ENCODE measurements around the gene ZNF516. TPM values are rescaled to one million over a fixed set of nuclear protein-coding genes. Genes with fewer than 3 reads are reported as not detected.

The ZNF516 gene
- total and polyA plus RNA-seq, 4 donors: 2.5 to 12.2 (median 7.6) TPM

- H3K27me3 ChIP-seq (ENCODE audit: control insufficient read depth in 4 of 4, insufficient read depth in 4 of 4, low read length in 3 of 4): no peaks in the 10 kb centered on the region
- H3K4me1 ChIP-seq (ENCODE audit: control insufficient read depth in 4 of 4, insufficient read depth in 4 of 4, low read length in 3 of 4): peaks cover 0 to 2% (median 0%) of the 10 kb centered on the region in 4 donors
- H3K4me3 ChIP-seq (ENCODE audit: low read depth in 1 of 3, low read length in 3 of 3): no peak overlapping the region
- H3K36me3 ChIP-seq (ENCODE audit: control insufficient read depth in 4 of 4, insufficient read depth in 3 of 4, low read depth in 1 of 4, low read length in 3 of 4): peaks cover 1 to 12% (median 7%) of the 10 kb centered on the region in 4 donors
- peaks cover 0 to 6% (median 0%) of the 10 kb centered on the region in 4 donors for H3K9me3 ChIP-seq (ENCODE audit: control insufficient read depth in 4 of 4, low read length in 3 of 4)
- TF ChIP-seq NR2F2 (IDR thresholded peaks at IDR 0.05) (no peak), FOXA1 (IDR thresholded peaks at IDR 0.05) (no peak), GABPA (IDR thresholded peaks at IDR 0.05 in 1 of 2, conservative IDR thresholded peaks at IDR 0.05 in 1 of 2) (no peak), HNF4G (IDR thresholded peaks at IDR 0.05) (no peak)
- H3K27ac ChIP-seq (ENCODE audit: low read depth in 1 of 2, low read length in 2 of 2): no peak overlapping the region
- DNase-seq (ENCODE audit: low spot score): no peak
- H3K9ac ChIP-seq (ENCODE audit: low read depth in 1 of 2, low read length in 2 of 2): no peak overlapping the region
- WGBS: 35% methylated on average over 1 of the region's 1 CpG
These were observed 140.7 kb downstream of the ZNF516 start for GRCh38 chr18:76354348-76354747.

GRCh38 chr18:76353500-76353899 is 141.5 kb downstream of the ZNF516 start:
- Histone ChIP-seq H3K4me3 (ENCODE audit: low read depth in 1 of 3, low read length in 3 of 3) (no peak overlapping the region), H3K36me3 (ENCODE audit: control insufficient read depth in 4 of 4, insufficient read depth in 3 of 4, low read depth in 1 of 4, low read length in 3 of 4) (peaks cover 0 to 9% (median 4%) of the 10 kb centered on the region in 4 donors), H3K27me3 (ENCODE audit: control insufficient read depth in 4 of 4, insufficient read depth in 4 of 4, low read length in 3 of 4) (no peaks in the 10 kb centered on the region), H3K9me3 (ENCODE audit: control insufficient read depth in 4 of 4, low read length in 3 of 4) (peaks cover 0 to 6% (median 0%) of the 10 kb centered on the region in 4 donors), H3K4me1 (ENCODE audit: control insufficient read depth in 4 of 4, insufficient read depth in 4 of 4, low read length in 3 of 4) (peaks cover 3 to 10% (median 4%) of the 10 kb centered on the region in 4 donors), H3K9ac (ENCODE audit: low read depth in 1 of 2, low read length in 2 of 2) (no peak overlapping the region), H3K27ac (ENCODE audit: low read depth in 1 of 2, low read length in 2 of 2) (no peak overlapping the region)
- TF ChIP-seq YY1 (IDR thresholded peaks at IDR 0.05) (no peak), RAD21 (IDR thresholded peaks at IDR 0.05) (no peak), EGR1 (IDR thresholded peaks at IDR 0.05; ENCODE audit: low read depth in 2 of 2) (no peak), GABPA (IDR thresholded peaks at IDR 0.05 in 1 of 2, conservative IDR thresholded peaks at IDR 0.05 in 1 of 2) (no peak), JUND (IDR thresholded peaks at IDR 0.05) (no peak), REST (IDR thresholded peaks at IDR 0.05) (no peak), RXRA (IDR thresholded peaks at IDR 0.05) (no peak), CTCF (IDR thresholded peaks at IDR 0.05; ENCODE audit: low read depth, low read length, missing input control) (no peak), ZBTB33 (IDR thresholded peaks at IDR 0.05) (no peak), SP1 (IDR thresholded peaks at IDR 0.05) (no peak), MAX (IDR thresholded peaks at IDR 0.05) (no peak), HNF4G (IDR thresholded peaks at IDR 0.05) (no peak), TAF1 (conservative IDR thresholded peaks at IDR 0.05) (no peak)
- DNase-seq (ENCODE audit: low spot score): no peak
- 77% methylated on average over 3 of the region's 3 CpGs for WGBS

All from liver (tissue), 9 donors.